Glomerular visceral epithelial cell (primary cell): ENCODE data around the gene NTHL1.
"Not testable (repeated sequence)": the region's sequence is repeated elsewhere in the genome, so short reads cannot be mapped to it uniquely, and the experiment has no call there.

ENCODE experiments used
- DNase-seq: peaks from one replicate; pipeline ENCODE4 v3.0.0-alpha.2; 2016; ENCODE audit errors: extremely low spot score

Gene NTHL1

GRCh38 chr16:2042171-2042985 lies 5.3 kb downstream of the NTHL1 start:
- no peak for DNase-seq

DNA sequence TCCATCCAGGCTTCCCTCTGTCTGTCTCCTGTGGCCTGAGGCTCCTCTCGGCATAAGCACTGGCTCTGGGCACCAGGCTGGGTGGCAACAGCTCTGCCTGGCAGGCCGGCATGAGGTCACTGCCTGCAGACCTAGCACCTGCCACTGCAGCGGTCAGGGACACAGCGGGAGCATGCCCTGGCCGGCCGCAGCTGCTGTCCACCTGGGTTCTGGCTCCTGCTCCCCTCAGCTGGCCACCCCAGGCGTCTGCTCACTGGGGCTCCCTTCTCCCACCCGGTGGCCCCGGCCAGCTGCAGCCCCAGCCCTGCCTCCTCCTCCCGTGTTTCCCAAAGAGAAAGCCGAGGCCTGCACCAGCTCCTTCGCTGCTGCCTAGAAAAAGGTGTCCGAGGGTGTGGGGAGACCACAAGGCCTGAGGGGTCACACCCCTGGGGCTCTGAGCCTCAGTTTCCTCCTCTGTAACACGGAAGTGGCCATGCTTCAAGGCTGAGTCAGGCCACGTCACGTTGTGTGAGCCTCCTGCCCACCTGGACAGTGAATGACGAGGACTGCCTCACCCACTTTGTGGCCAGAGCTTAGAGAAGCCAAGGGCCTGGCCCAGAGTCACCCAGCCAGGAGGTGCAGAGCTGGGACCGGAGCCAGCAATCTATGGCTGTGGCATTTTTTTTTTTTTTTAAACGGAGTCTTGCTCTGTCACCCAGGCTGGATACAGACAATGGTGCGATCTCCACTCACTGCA lies 6.7 kb downstream of the NTHL1 start:
- peak; percentile 83 for DNase-seq

DNA sequence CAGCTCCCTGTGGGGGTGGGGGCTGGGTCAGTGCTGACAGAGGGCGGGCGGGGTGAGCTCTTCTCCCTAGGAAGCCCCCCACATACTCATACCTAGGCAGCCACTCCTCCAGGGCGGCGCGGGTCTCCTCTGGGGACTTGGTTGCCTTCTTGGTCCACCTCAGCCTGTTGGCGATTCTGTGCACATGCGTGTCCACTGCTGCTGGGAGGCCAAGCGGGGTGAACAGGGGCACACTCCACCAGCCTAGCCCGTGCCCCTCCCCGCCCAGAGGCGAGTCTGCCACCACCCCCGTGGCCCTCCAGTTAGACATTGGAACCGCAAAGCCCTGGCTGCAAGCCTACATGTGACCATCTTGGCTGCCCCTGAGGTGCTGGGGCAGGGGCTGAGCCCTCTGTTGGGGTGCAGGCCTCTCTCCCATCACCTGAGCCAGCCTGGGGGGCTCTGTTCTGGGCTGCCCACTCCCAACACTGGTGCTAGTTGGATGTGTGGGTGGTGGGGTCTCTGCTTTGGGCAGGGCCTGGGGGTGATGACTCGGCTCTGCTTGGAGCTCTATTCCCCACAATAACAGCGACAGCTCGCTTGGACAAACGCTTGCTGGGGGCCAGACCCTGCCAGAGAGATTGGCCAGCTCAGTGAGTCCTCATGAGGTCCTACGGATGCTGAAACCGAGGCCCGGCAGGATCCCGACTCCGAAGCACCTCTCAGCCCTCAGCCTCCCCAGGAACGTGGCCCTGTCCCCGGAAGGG lies 7.4 kb downstream of the NTHL1 start:
- DNase-seq, result no peak

- DNase-seq, result no peak
Measured at GRCh38 chr16:2039274-2040031, 8.2 kb downstream of the NTHL1 start.

GRCh38 chr16:2038382-2039231 lies 9.0 kb downstream of the NTHL1 start:
- no peak for DNase-seq

DNA sequence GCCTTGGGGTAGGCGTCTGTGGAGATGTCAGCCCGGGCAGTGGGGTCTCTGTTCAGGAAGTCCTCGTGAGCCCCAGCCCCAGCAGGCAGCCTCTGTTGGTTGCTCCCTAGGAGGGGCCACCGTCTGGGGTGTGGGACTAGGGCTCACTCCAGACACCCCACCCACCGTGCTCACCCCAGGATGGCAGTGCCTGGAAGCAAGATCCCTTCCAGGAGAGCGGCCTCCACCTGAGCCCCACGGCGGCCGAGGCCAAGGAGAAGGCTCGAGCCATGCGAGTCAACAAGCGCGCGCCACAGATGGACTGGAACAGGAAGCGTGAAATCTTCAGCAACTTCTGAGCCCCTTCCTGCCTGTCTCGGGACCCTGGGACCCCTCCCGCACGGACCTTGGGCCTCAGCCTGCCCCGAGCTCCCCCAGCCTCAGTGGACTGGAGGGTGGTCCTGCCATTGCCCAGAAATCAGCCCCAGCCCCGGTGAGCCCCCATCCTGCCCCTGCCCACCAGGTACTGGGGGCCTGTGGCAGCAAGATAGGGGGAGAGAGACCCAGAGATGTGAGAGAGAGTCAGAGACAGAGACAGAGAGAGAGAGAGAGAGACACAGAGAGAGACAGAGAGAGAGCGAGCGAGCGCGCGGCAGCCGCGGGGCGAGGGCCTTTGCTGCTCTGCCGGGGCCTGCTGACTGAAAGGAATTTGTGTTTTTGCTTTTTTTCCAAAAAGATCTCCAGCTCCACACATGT lies 9.8 kb downstream of the NTHL1 start:
- DNase-seq, result no peak

GRCh38 chr16:2037115-2037514 lies 10.5 kb downstream of the NTHL1 start:
- DNase-seq, result no peak

DNA sequence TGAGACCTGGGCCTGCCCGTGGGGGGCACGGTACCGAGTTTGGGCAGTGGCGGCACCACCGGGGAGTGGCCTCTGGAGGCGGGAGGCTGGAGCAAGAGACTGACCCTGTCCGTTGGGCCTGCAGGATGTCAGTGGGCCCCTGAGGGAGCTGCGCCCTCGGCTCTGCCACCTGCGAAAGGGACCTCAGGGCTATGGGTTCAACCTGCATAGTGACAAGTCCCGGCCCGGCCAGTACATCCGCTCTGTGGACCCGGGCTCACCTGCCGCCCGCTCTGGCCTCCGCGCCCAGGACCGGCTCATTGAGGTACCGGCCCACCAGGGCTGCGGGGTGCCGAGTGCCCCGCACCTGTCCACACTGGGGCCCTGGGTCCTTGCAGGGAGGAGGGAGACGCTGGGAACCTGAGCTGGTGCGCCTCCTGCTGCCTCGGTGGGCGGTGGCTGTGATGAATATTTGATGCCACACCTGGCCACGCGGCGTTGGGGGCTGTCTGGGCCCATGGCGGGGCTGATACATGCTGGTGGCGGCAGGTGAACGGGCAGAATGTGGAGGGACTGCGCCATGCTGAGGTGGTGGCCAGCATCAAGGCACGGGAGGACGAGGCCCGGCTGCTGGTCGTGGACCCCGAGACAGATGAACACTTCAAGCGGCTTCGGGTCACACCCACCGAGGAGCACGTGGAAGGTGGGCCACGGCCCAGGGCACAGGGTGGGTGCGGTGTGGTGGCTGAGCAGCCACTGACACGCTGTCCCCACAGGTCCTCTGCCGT lies 11.3 kb downstream of the NTHL1 start:
- no peak for DNase-seq

DNA sequence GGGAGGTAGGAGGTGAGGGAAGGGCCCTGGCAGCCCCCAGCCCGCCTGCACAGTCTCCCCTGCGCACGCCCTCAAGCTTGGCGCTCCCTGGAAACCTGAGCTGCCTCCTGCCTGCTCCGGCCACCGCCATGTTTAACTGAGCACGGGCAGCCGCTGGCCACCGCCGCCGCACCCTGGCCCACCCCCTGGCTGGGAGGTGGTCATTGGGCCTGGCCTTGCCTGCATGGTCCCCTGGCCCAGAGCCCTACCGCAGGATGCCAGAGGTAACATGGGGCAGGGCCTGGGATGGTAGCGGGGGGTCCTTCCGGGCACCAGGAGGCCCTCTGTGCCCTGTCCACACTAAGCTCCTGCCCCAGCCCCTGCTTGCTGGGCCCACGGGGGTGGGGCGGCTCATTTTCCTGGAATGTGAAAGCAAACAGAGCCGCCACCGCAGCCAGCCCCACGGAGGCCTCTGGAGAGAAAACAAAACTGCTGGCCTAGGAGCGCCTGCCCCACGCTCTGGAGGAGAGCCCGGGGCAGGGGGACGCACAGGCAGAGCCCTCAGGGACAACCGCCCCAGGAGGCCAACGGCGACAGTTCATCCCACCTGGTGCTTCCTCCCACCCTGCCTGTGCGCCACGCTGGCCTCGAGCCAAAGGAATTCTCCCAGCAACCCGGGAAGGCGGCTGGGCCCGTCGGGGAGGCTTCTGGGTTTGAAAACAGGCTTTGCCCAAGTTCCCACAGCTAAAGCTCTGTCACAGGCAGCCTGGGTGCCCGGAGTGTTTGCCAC lies 12.0 kb downstream of the NTHL1 start:
- peak; percentile 80 for DNase-seq

DNA sequence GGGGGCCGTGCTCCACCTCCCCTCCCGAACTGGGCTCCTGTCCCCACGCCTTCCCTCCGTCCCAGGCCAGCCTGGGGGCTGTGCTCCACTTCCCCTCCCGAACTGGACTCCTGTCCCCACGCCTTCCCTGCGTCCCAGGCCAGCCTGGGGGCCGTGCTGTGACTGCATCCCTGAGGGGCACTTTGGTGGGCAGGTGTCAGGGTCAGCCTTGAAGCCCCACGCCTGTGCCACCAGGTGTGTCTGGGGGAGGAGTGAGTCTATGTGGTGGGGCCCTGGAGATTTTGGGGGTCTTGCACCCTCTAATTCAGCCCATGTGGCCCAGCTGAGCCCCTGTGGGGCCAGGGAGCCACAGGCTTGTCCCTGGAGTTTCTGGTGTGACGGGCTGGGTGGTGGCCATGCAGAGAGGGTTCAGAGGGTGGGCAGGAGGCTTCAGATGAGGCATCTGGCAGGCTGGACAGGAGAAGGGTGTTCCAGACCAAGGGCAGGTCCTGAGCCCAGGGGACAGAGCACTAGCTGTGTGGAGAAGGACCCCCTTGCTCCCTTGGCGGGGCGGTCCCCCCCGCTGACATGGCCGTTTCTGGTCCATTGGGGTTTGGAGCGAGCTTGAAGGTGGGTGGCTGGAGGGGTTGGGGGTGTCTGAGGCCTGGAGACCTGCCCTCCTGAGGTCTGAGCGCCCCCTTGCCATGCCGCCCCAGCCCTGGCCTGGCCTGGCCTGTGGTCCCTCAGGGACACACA lies 12.8 kb downstream of the NTHL1 start:
- no peak for DNase-seq

GRCh38 chr16:2033909-2034695 lies 13.5 kb downstream of the NTHL1 start:
- not testable (repeated sequence) for DNase-seq

DNA sequence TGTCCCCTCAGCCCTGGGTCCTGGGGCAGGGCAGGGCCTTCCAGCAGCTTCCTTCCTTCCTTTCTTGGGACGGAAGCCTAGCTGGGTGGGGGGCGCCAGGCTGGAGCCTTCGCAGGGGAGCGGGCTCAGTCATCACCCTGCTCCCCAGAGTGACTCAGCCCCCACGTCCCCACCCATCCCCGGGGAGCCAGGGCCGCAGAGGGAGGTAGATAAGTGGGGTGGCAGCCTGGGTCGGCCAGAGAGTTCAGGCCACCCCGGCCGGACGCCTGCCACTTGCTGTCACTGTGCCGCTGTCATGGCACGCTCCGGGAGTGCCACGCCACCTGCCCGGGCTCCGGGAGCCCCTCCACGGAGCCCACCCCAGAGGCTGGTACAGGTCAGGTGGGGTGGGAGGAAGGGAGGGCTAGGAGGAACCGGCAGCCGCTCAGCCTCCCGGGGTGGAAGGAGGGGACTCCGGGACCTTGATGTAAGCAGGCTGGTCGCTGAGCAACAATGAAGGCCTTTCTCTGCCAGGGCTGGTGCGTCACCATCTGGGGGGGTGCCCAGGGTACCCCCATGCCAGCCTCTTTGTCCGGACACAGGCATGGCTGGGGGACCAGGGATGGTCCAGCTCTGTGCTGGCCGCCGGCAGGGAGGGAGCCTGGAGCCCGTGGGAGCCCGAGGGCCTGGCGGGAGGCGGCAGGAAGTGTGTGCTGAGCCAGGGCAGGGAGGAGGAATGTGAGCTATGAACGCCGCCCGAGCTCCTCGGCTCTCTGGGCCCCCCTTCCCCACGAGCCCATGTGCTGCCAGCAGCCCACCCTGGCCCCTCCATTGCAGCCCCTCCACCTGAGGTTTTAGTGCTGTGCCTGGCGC lies 14.4 kb downstream of the NTHL1 start:
- DNase-seq, result peak; percentile 40

DNA sequence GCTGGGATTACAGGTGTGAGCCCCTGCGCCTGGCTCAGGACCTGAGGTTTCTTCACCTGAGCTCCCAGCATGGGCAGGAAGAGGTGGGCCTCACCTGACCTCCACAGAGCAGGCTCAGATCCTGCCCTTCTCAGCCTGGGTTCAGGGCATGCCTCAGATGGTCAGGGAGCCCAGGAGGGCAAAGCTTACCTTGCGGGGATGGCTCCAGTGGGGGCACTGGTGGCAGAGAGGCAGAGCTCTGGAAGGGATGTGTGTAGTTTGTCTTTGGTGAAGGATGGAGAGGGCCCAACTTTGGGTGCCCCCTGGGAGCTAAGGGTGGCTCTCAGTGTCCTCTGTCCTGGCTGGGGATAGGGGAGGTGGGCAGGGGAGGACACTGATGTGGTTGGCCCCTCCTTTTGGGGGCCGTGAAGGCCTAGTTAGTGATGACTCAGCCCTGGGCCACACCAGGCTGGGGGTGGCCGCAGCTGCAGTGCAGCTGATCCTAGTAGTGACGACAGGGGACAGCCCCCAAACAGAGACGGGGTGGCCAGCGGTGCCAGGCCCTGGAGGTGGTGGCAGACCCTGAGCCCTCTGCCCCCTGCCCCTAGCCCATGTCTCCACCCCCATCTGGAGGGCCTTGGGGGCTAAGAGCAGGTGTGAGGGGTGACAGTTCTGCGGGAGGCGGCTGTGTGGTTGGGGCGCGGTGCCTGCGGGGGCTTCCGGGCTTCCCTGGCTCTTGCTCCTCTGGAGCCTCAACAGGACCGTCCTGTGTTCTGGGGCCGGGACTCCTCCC lies 15.2 kb downstream of the NTHL1 start:
- no peak for DNase-seq

DNA sequence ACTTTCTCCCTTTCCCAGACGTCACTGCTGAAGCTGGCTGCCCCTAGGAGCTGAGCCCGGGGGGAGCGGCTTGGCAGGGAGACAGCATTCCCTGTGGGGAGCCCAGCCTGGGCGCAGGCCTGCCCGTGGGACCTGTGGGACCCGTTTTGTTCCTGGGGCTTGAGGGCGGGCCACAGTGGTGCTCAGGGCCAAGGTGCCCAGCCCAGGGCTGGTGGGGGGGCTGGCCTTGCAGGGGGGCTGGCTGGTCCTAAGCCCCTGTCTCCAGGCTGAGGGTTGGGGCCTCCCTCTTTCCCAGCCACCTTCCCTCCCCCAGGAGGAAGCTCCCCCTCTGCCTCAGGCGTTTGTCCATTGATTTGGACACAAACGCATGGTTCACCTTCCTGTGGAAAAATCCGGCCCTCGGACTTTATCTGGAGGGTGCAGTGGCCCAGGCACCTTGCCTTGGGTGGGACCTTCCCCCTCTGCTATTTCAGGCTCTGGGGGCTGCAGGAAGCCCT lies 16.5 kb downstream of the NTHL1 start:
- DNase-seq, result no peak

DNA sequence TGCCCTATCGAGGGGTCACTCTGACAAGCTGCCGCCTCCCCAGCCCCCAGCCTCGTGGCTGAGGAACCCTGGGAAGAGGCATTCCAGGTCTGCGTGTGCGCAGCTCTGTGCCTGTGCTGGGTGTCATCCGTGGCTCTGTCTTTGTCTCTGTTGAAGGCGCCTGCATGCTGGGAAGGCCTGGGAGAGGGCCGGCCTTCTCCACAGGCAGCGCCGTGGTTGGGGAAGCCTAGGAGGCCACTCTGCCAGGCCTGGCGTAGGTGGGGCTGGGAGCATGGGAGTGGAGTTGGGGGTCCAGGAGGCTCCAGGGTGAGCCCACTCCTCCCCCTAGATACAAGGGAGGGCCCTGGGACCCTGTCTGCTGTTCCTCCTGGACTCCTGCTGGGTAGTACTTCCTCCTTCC lies 17.6 kb downstream of the NTHL1 start:
- no peak for DNase-seq
